ENCODE data around the gene PWP2.
"Not testable (repeated sequence)": the region's sequence is repeated elsewhere in the genome, so short reads cannot be mapped to it uniquely, and the experiment has no call there.

Gene PWP2

DNA sequence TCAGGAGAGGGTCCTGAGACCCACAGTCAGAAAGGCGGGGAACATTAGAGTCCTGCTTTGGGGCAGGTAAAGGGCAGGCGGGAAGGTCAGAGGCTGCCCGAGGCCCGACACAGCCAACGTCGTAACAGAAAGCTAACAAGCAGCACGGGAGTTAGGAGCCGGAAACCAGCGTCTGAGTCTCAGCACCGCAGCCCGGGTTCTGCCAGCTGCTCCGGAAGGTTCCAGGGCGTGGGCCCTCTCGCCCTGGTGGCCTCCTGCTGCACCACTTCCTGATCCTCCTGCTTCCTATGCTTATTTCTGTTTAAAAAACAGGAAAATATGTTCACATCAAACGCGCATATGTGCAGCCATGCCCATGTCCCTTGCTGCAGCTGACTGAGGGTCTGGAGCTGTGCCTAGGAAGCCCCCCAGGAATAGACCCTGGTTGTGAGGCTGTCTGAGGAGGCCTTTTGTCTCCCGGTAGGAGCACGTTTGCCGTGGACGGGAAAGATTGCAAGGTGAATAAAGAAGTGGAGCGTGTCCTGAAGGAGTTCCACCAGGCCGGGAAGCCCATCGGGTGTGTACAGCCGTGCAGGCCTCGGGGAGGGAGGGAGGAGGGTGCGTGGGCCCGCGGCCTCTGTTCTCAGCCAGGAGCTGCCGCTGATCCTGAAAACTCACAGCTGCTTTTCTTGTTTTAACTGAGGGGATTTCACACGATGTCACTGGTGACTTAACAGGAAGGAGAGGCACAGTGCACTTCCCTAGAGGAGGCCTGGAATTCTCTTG is 32.8 kb downstream of the PWP2 start:
- DNase-seq: not testable (repeated sequence)

- not testable (repeated sequence) for DNase-seq
These were observed 33.3 kb downstream of the PWP2 start for GRCh38 chr21:44140552-44140932.

GRCh38 chr21:44142470-44142869 is 35.3 kb downstream of the PWP2 start:
- not testable (repeated sequence) for DNase-seq

GRCh38 chr21:44143380-44143779 is 36.2 kb downstream of the PWP2 start:
- not testable (repeated sequence) for DNase-seq

GRCh38 chr21:44143996-44144395 is 36.8 kb downstream of the PWP2 start:
- DNase-seq: not testable (repeated sequence)

DNA sequence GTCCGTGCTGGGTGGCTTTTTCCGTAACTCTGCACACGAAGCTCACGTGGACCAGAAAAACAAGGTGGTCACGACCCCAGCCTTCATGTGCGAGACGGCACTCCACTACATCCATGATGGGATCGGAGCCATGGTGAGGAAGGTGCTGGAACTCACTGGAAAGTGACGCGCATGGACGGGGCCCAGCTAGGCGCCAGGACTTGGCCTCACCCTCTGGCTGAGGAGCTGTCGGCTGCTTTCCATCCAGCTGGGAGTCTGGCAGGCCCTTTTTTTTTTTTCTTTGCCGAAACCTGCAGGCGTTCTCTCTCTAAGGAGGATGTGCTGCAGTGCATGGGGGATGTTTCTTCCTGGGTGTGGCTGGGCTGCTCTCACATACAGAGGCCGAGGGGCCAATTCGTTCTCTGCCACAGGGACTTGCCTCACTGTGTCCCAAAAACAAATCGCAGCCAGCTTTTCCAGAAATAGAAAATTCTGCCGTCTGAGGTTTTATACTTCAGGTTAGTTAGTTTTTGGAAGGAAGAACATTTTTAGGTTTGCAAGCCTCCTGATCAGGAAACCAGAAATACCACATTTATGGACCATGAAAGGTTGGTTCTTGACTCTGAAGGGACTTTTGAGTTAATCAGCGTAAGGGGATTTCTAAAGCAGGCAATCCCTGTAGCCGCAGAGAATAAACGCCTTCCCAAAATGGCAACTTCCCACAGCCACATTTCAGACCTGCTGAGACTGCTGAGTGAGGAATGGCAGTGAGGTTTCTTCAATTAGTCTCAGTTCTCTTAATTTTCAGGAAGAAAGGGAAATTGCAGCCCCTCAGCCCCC is 37.8 kb downstream of the PWP2 start:
- DNase-seq: not testable (repeated sequence)

GRCh38 chr21:44145616-44146015 is 38.4 kb downstream of the PWP2 start:
- DNase-seq: not testable (repeated sequence)

GRCh38 chr21:44147108-44147507 is 39.9 kb downstream of the PWP2 start:
- not testable (repeated sequence) for DNase-seq

DNA sequence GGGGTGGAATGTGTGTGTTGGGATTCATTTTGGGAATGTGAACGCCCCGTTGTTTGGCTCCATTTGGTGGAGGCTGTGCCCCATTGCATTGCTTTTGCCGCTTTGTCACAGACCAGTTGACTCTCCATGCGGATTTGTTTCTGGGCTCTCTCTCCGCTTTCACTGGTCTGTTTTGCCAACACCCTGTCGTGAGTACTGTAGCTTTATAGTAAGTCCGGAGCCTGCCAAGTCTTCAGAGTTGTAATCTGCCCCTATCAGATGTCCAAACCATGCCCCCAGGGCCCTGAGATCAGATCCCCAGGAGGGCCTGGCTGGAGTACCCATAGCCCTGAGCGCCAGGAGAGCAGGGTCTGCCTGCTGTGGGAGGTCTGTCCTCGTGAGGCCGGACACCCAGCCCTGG is 43.1 kb downstream of the PWP2 start:
- DNase-seq: not testable (repeated sequence)

- DNase-seq: not testable (repeated sequence)
These were observed 46.2 kb downstream of the PWP2 start for GRCh38 chr21:44153214-44153888.

GRCh38 chr21:44153889-44154228 is 46.7 kb downstream of the PWP2 start:
- DNase-seq: not testable (repeated sequence)

DNA sequence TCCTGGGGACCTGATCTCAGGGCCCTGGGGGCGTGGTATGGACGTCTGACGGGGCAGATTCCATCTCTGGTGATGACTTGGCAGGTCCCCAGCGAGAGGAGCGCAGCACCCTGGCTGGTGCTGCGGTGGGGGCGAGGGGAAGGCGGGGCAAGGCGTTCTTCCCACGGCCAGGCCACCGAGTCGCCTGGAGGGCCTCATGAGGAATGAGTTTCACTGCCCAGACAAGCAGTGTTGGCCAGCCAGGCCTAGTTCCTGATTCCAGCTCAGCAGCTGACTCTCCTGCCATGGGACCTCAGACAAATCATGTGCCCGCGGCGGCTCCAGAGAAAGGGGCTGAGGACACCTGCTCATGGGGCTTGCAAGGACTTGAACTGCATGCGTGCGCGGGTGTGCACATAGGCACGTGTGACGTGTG is 47.6 kb downstream of the PWP2 start:
- not testable (repeated sequence) for DNase-seq

DNA sequence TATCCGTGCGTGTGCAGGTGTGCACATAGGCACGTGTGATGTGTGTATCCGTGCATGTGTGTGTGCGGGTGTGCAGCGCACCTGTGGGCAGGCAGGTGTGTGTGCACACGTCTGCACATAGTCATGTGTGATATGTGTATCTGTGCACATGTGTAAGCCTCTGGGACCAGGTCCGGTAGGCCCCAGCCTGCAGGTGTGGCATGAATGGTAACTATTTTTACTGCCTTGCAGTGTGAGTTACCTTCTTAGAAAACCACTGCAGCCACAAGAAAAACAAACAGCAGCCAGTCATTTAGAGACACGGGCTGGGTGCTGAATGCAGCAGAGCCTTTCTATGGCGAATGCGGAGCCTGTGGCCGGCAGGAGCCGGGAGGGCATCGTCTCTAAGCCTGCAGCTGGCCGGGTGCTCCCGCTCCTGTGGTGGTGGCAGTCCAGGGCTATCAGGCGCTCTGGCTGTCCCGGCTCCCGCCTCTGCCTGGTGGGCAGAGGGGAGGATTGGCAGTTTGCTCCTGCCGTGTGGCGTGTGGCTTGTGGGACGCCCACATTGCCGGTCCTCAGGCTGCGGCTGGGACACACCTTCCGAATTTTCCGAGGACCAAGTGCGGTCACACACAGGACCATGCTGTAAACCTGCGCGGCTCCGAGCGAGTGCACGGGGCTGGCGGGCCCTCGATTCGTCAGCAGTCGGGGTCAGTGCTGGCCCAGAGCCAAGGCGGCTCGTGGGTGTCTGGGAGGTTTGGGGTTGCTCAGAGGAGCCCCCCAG is 48.2 kb downstream of the PWP2 start:
- peak; percentile 1 for DNase-seq

GRCh38 chr21:44155994-44156380 is 48.8 kb downstream of the PWP2 start:
- DNase-seq: not testable (repeated sequence)

DNA sequence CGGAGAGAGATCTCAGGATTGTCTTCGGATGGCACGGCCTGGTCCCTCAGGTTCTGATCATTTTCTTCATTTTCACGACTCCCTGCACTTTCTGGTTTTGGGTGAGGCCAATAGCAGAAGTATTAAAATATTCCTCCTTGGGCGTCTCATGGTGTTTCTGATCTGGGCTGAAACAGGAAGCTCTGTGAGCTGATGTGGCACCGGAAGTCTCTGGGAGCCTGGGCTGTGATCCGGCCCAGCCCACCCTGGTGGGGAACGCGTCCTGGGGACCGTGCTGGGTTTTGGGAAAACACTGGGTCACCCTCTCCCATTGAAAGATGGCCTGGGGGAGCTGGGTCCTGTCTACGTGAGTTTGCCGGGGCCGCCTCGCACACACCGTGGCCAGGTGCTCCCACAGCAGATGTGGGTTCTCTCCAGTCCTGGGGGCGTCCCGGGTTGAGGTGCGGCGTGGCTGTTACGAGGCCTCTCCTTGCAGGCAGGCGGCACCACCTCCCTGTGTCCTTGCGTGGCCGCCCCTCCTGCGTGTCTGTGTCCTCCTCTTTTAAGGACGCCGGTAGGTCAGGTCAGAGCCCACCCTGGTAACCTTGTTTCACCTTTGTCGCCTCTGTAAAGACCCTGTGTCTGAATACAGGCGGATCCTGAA is 50.4 kb downstream of the PWP2 start:
- DNase-seq: not testable (repeated sequence)

DNA sequence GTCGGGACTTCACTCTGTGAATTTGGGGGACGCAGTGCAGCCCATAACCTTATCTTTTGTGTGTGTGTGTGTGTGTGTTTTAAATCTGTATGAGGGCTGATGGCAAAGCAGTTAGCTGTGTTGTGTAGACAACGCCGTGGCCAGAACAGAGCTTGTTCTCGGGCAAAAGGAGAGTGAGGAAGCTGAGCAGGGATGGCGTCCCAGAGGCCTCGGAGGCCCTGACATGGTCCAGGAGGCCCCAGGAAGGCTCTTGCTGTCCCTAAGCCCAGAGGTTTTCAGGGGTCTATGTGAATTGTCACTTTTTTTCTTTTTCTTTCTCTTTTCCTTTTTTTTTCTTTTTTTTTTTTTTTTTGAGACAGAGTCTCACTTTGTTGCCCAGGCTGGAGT is 50.9 kb downstream of the PWP2 start:
- not testable (repeated sequence) for DNase-seq

GRCh38 chr21:44159349-44160297 is 52.4 kb downstream of the PWP2 start:
- DNase-seq: not testable (repeated sequence)

- DNase-seq: not testable (repeated sequence)
These were observed 53.1 kb downstream of the PWP2 start for GRCh38 chr21:44160298-44160672.

- DNase-seq: not testable (repeated sequence)
These were observed 53.6 kb downstream of the PWP2 start for GRCh38 chr21:44160821-44161220.

GRCh38 chr21:44163167-44163653 is 56.0 kb downstream of the PWP2 start:
- not testable (repeated sequence) for DNase-seq

DNA sequence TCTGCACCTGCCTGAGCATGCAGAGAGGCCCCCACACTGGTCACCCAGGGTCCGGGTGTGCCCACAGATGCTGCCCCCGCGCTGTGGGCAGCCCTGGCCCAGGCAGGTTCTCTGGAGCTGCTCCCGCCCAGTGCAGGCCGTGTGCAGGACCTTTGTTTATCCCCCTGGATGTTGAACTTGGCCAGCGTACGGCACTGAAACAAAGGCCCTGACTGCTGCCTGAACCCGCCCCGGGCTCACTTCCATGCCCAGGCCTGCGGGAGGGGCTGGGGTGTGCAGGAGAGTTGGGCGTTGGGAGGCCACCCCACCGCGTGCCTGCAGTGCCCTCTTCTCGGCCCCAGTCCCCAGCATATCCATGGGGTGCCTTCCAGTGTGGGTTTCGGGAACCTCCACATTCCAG is 58.7 kb downstream of the PWP2 start:
- DNase-seq: not testable (repeated sequence)
